ENCODE data around the gene CALHM1.

DNA sequence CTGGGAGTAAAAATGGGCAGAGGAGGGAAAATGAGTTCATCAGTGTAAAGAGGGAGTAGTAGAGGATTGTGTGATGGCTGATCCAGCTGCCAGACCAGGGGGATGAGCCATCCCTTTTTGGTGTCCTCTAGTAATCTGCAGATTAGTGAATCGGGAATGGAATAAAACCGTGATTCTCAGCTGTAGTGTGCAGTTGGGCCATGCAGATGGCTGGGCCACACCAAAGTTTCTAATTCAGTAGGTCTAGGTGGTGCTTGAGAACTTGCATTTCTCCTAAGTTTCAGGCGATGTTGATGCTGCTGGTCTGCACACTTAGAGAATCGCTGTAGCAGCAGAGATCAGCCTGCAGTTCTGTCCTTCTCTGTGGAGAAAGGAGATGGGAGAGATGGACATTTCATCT is 39.6 kb downstream of the CALHM1 start:
- TF ChIP-seq, protein P1, sequence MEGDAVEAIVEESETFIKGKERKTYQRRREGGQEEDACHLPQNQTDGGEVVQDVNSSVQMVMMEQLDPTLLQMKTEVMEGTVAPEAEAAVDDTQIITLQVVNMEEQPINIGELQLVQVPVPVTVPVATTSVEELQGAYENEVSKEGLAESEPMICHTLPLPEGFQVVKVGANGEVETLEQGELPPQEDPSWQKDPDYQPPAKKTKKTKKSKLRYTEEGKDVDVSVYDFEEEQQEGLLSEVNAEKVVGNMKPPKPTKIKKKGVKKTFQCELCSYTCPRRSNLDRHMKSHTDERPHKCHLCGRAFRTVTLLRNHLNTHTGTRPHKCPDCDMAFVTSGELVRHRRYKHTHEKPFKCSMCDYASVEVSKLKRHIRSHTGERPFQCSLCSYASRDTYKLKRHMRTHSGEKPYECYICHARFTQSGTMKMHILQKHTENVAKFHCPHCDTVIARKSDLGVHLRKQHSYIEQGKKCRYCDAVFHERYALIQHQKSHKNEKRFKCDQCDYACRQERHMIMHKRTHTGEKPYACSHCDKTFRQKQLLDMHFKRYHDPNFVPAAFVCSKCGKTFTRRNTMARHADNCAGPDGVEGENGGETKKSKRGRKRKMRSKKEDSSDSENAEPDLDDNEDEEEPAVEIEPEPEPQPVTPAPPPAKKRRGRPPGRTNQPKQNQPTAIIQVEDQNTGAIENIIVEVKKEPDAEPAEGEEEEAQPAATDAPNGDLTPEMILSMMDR (IDR thresholded peaks at IDR 0.05), result no peak
- TF ChIP-seq POLR2AphosphoS5 (IDR thresholded peaks at IDR 0.05) (no peak), POLR2A (IDR thresholded peaks at IDR 0.05) (no peak), EP300 (IDR thresholded peaks at IDR 0.05) (no peak)
